ENCODE measurements around the gene RPS6KA5. TPM values are rescaled to one million over a fixed set of nuclear protein-coding genes. Genes with fewer than 3 reads are reported as not detected.

Gene RPS6KA5
- total RNA-seq, 2 donors from 2014 or later, result 8.9 to 10.3 TPM

DNA sequence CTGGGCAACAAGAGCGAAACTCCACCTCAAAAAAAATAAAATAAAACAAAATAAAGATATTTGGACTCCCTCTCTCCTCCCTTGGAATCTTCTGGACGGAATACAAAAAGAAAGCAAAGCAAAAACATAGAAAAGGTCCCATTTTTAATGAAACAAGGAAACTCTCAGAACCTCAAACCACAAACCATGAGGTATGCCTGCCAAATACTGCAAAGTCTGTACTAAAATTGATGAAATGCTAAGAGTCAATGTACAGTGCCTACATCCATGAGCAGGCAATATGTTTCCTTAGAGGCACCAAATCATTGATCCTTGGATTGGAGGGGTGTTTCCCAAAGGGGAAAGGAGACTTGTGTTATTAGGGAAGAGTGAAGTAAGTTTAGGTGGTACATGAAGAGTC lies 8.2 kb upstream of the RPS6KA5 start:
- Histone ChIP-seq H3K36me3 (no peaks in the 10 kb centered on the region), H3K4me3 (no peak overlapping the region), H3K4me1 (replicated peaks) (no peaks in the 10 kb centered on the region), H3K9me3 (no peaks in the 10 kb centered on the region), H3K27ac (no peak overlapping the region), H3K27me3 (replicated peaks; ENCODE audit: insufficient read depth) (no peaks in the 10 kb centered on the region)
- TF ChIP-seq POLR2A (IDR thresholded peaks at IDR 0.05) (no peak), POLR2AphosphoS5 (IDR thresholded peaks at IDR 0.05) (no peak)
- TF ChIP-seq, protein P1, sequence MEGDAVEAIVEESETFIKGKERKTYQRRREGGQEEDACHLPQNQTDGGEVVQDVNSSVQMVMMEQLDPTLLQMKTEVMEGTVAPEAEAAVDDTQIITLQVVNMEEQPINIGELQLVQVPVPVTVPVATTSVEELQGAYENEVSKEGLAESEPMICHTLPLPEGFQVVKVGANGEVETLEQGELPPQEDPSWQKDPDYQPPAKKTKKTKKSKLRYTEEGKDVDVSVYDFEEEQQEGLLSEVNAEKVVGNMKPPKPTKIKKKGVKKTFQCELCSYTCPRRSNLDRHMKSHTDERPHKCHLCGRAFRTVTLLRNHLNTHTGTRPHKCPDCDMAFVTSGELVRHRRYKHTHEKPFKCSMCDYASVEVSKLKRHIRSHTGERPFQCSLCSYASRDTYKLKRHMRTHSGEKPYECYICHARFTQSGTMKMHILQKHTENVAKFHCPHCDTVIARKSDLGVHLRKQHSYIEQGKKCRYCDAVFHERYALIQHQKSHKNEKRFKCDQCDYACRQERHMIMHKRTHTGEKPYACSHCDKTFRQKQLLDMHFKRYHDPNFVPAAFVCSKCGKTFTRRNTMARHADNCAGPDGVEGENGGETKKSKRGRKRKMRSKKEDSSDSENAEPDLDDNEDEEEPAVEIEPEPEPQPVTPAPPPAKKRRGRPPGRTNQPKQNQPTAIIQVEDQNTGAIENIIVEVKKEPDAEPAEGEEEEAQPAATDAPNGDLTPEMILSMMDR (IDR thresholded peaks at IDR 0.05), result no peak
- intact Hi-C loops (cut with DNase I), result loop anchor here (10.0 kb wide), 1 partner anchor 216 kb away; no protein-coding TSS in a partner anchor
- no peak for DNase-seq (ENCODE audit: low spot score)
- WGBS, result 92% methylated on average over 2 of the region's 2 CpGs

DNA sequence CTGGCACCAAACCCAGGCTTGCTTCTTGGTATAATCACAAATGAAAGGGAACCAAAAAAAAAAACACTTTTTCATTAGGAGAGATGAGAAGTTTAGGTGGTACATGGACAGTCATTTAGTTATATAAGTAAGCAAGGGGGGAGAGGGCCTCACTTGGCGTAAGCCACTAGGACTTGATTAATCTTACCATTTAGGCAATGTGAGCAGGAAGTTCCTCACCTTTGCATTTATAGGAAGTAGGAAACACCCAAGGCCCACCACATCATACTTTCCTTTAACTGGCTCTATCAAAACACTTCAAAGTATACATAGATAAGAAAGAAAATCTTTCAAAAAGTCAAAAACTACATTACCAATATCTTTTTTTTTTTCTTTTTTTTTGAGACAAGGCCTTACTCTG lies 6.7 kb upstream of the RPS6KA5 start:
- intact Hi-C loops (cut with DNase I), result loop anchor here (10.0 kb wide), 1 partner anchor 218 kb away; no protein-coding TSS in a partner anchor
- WGBS, result 100% methylated on average over 1 of the region's 1 CpG
- H3K27ac ChIP-seq, result no peak overlapping the region
- no peaks in the 10 kb centered on the region for H3K36me3 ChIP-seq
- H3K4me3 ChIP-seq, result no peak overlapping the region
- H3K4me1 ChIP-seq (replicated peaks), result no peaks in the 10 kb centered on the region
- no peaks in the 10 kb centered on the region for H3K27me3 ChIP-seq (replicated peaks; ENCODE audit: insufficient read depth)
- no peak for DNase-seq (ENCODE audit: low spot score)
- no peak for TF ChIP-seq POLR2AphosphoS5 (IDR thresholded peaks at IDR 0.05)
- no peak for TF ChIP-seq POLR2A (IDR thresholded peaks at IDR 0.05)
- TF ChIP-seq, protein P1 (IDR thresholded peaks at IDR 0.05), result no peak
- H3K9me3 ChIP-seq, result no peaks in the 10 kb centered on the region

DNA sequence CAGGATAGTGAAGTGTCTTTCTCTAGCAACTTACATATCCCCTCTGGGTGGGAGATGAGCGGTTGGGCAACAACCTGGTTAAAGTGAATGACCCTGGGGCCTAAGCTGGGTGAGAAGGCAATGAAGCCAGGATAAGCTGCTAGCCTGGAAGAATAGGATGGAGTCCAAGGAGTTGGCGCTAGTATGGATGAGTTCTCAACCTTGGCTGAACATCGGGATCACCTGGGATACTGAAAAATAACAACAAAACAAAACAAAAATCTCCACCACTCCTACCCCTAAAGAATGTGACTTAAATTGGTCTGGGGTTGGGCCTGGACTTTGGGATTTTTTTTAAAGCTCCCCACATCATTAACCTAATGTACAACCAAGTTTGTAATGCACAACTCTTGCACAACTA lies 4.8 kb upstream of the RPS6KA5 start:
- no peak for DNase-seq (ENCODE audit: low spot score)
- TF ChIP-seq, protein P1 (IDR thresholded peaks at IDR 0.05), result no peak
- no peak for TF ChIP-seq POLR2AphosphoS5 (IDR thresholded peaks at IDR 0.05)
- no peak for TF ChIP-seq POLR2A (IDR thresholded peaks at IDR 0.05)
- Histone ChIP-seq H3K4me3 (no peak overlapping the region), H3K36me3 (no peaks in the 10 kb centered on the region), H3K27me3 (replicated peaks; ENCODE audit: insufficient read depth) (no peaks in the 10 kb centered on the region), H3K9me3 (no peaks in the 10 kb centered on the region), H3K4me1 (replicated peaks) (no peaks in the 10 kb centered on the region), H3K27ac (no peak overlapping the region)
- WGBS, result 80% methylated on average over 3 of the region's 3 CpGs
- intact Hi-C loops (cut with DNase I), result loop anchor here (10.0 kb wide), 1 partner anchor 220 kb away; no protein-coding TSS in a partner anchor

DNA sequence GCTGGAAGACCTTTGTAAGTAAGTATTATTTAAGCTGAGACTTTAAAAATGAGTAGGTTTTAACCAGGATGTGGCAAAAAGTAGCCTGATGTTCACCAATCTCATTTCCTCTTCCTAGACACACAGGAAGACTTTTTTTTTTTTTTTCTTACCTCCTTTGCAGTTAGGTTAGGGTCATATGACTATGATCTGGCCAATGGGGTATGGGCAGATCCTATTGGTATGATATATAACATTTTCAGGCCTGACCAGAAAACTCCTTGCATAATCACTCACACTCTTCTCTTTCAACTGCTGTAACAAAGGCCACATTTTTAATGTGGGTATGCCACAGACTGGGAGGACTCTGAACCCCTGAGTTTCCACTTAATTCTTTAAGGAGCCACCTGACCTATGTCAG lies 2.7 kb upstream of the RPS6KA5 start:
- no peaks in the 10 kb centered on the region for H3K9me3 ChIP-seq
- H3K4me3 ChIP-seq, result no peak overlapping the region
- H3K36me3 ChIP-seq, result no peaks in the 10 kb centered on the region
- no peak overlapping the region for H3K27ac ChIP-seq
- intact Hi-C loops (cut with DNase I), result loop anchor here (10.0 kb wide), 1 partner anchor 222 kb away; no protein-coding TSS in a partner anchor
- H3K27me3 ChIP-seq (replicated peaks; ENCODE audit: insufficient read depth), result no peaks in the 10 kb centered on the region
- H3K4me1 ChIP-seq (replicated peaks), result no peaks in the 10 kb centered on the region
- no peak for DNase-seq (ENCODE audit: low spot score)
- TF ChIP-seq, protein P1 (IDR thresholded peaks at IDR 0.05), result no peak
- TF ChIP-seq POLR2AphosphoS5 (IDR thresholded peaks at IDR 0.05) (no peak), POLR2A (IDR thresholded peaks at IDR 0.05) (no peak)

DNA sequence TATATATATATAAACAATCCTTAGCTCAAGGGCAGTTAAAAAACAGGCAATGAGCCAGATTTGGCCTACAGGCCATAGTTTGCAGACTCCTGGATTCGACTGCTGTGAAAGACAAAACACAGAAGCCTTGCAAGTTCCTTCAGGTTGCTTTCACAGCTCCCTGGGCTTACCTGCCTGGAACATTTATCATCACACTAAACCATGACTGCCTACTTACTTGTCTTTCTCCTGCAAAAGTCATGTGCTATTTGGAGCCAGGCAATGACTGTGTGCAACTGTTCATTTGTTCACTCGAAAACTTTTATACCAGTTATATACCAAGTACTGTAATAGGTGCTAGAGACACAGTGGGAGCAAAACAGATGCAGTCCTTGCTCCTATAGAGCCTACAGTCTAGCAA lies 2.2 kb upstream of the RPS6KA5 start:
- H3K27me3 ChIP-seq (replicated peaks; ENCODE audit: insufficient read depth), result no peaks in the 10 kb centered on the region
- no peak for TF ChIP-seq POLR2AphosphoS5 (IDR thresholded peaks at IDR 0.05)
- H3K4me1 ChIP-seq (replicated peaks), result no peaks in the 10 kb centered on the region
- no peaks in the 10 kb centered on the region for H3K36me3 ChIP-seq
- H3K4me3 ChIP-seq, result no peak overlapping the region
- no peak for DNase-seq (ENCODE audit: low spot score)
- intact Hi-C loops (cut with DNase I), result loop anchor here (10.0 kb wide), 1 partner anchor 222 kb away; no protein-coding TSS in a partner anchor
- no peaks in the 10 kb centered on the region for H3K9me3 ChIP-seq
- WGBS, result 93% methylated on average over 1 of the region's 2 CpGs
- H3K27ac ChIP-seq, result no peak overlapping the region
